Measurements from ENCODE around the gene MORN5. TPM values are rescaled to one million over a fixed set of nuclear protein-coding genes. Genes with fewer than 3 reads are reported as not detected.

MORN5 gene
- total RNA-seq, 1 experiment from 2014 or later = not detected

DNA sequence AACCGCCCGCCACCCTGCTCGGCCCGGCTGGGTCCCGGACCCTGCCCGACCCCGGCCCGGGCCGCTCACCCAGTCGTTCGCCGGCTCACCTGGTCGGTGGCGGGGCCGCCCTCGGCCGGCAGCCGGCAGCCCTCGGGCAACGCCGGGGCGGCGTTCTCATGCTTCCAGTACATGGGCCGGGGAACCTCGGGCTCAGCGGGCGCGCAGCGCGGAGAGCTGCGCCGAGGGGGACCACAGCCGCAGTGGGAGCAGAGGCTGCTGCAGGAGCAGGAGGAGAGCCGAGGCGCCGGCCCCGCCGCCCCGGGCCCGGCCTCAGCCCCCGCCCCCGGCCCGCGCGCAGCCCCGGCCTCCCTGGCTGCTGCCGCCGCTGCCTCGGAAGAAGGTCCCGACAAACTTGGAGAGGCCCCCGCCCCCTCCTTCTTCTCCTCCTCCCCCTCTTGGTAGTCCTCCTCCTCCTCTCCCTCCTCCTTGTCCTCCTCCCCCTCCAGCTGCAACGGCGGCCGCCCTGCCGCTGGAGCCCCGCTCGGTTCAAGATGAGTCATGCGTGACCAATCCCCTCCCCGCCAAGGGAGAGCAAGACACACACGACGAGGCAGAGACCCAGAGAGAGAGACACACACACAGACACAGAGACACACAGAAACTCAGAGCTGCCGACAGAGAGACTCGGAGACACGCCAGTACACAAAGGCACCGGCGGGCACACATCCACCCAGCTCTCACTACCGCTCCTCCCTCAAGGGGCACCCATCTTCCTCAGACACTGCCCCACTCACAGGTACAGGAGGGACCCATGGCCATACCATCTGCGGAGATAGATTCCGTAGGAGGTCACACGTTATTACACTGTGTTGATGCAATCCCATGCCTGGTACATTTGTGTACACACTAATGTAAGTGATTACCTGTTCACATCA, 69.1 kb downstream of the MORN5 start, which contains the start of gene LHX6:
TSS of gene LHX6 (minus strand) at position 390 of the 917 bp plus-strand sequence. CDS start at position 173, 217 bp downstream.
- DNase-seq (ENCODE audit: low read depth) = peak; percentile 66

DNA sequence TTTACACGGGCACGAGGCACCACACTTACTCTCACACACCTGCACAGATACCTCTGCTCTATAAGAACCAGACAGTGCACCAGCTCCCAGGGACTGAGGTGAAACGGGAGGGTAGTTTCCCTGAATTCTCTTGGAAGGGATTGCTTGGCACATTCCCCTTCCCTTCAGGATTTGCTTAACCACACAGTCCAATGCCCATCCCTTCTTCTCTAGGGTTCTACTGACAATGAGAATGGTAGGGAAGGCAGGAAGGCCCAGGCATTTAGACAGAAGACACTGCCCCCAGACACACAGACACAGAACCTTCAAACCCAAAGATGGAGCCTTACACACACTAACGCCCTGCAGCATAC, 69.8 kb downstream of the MORN5 start:
- DNase-seq (ENCODE audit: low read depth) = no peak

DNA sequence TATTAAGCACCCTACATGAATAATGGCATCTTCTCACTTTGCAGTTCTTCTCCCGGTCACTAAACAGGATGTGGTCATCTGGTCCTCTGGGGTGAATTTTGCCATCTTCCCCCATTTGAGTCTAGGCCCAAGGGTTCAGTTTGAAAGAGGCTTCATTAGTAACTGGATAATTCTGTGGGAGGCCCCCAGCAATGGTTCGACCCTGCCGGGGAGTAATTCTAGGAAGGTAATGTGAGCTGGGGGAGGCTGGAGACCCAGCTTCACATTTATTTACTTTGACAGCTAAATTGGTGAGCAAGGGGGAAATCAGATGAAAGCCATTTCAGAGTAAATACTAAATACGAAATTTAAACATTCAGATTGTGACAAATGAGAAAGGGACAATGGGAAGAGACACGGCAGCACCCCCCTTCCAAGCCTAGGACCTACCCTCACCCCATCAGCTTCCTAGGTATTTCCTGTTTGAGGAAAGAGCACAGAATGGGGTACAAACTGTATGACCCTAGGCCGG, 73.1 kb downstream of the MORN5 start:
- DNase-seq (ENCODE audit: low read depth) = no peak

DNA sequence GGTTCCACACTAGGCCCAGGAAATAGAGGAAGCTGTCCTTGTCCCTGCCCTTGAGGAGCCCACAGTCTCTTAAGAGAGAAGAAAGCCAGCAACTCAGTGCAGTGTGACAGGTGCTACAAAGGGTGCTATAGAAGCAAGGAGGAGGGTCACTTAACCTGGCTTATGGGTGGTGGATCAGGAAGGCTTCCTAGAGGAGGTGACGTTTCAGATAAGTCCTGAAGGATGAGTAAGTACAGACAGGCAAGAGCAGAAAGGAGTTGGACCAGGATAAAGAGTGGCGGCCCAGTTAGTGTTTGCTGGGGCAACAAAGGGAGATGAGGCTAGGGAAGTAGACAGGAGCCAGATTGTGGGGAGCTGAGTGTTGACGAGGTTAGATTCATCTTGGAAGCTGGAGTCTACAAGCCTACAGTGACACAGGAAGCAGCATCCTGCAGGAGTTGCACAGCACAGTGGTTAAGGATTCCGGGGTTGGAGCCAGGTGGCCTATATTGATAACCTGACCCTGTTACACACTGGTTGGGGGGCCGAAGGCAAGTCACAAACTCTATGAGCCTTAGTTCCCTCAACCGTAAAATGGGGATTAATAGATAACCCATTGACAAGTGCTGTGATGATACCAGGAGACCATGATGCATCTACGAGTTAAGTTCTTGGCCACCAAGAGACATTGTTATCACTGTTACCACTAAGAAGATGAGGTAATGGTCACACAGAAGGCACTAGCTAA, 74.5 kb downstream of the MORN5 start:
- DNase-seq (ENCODE audit: low read depth) = no peak

DNA sequence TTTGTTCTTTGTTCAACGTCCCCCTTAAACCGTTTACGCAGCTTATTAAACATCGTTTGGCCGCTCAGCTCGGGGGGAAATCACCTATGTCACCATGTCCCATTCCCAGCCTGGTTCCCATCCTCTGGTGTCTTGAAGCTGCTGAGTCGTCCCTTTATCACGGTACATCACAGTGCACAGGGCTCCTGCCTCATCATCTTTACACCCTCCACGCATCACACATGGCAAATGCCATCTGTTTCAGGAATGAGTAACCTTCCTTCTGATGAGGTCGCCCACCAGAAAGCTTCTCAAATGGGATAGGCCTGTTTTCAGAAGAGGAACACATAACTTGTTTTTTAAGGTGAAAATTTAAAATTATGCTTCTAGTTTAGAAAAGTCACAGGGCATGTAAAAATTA, 77.0 kb downstream of the MORN5 start:
- DNase-seq (ENCODE audit: low read depth) = no peak

DNA sequence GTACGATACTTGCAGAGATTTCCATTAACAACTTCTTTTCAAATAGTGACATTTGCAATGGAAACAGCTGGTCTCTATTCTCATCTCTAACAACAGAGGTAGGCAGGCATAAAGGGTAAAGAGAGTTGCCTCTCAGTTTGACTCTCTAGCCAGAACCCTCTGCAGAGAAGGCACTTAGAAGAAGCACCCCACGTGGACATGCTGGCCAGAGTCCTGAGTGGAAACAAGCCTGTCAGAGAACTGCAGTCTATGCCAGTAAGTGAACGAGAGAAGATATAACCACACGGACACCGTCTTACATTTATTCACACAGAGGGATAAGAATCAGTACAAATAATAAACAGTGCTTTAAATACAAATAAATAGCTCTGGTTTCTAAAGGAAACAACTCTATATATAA, 80.0 kb downstream of the MORN5 start:
- no peak for DNase-seq (ENCODE audit: low read depth)

DNA sequence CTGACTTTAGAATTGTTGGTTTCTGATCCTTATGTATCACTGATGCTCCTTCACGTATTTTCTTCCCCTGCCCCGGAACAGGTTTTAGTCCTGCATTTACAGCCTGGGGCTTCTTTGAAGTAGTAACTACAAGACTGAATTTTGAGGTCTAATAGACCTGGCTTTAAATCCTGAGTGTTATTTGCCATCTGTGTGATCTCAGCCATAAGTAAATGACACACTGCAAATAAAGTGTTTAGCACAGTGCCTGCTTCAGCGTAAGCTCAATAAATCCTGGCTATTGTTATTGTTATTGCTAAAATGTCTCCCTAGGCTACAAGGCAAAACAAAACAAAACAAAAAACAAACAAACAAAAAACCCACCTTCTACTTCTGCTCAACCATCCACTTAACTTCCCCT, 84.6 kb downstream of the MORN5 start:
- DNase-seq (ENCODE audit: low read depth) = no peak

DNA sequence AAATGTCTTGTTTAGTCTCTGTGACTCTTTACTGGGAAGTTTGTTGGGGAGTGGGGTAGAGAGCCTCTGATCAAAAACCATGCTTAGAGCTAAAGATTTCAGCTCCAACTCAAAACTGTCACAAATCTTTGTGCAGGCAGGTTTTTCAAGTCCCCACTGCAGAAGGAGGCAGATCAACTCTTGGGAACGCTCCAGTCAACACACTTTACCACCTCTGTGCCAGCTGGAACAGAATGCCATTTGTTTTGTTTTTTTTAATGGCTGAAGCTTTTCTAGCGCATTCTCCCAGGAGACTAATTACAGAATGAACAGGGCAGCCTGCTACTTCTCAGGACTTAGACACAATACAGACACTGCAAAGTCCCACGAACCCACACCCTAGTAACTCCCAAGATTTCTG, 87.0 kb downstream of the MORN5 start:
- no peak for DNase-seq (ENCODE audit: low read depth)

DNA sequence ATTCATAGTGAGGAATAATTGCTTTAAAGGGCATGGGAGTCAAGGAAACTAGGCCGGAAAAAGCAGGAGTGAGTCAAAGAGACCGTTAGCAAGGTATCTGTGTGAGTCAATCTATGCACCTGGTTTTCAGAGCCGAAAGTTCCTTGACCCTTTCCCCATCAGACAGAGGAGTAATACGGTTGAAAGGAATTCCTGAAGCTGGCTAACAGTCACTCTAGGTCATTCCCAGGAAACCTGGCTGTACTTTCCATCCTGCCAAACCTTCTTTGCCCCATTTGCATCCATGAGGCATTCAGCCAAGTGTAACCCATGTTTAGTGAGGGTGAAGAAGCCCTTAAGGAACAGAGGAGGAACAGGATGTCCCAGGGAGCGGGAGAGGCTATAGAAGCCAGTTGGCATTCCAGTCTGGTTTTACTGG, 88.7 kb downstream of the MORN5 start:
- DNase-seq (ENCODE audit: low read depth) = no peak

Other genes with a start within 250 kb of the MORN5 start
- gene TTLL11, start 66.6 kb upstream of the MORN5 start, total RNA-seq (2014; rRNA removed; shearing (Covaris generic)) = 3.5 and 5.6 TPM in 2 replicates
- gene NDUFA8, start 129 bp upstream of the MORN5 start, total RNA-seq (2014; rRNA removed; shearing (Covaris generic)) = 56.7 and 74.4 TPM in 2 replicates
- 0.69 and 1.5 TPM in 2 replicates for gene LHX6, start 69.0 kb downstream of the MORN5 start, total RNA-seq (2014; rRNA removed; shearing (Covaris generic))
- gene RBM18, start 104.9 kb downstream of the MORN5 start, total RNA-seq (2014; rRNA removed; shearing (Covaris generic)) = 21.8 and 22.3 TPM in 2 replicates
- gene MRRF, start 105.0 kb downstream of the MORN5 start, total RNA-seq (2014; rRNA removed; shearing (Covaris generic)) = 50.6 and 61.0 TPM in 2 replicates
- 0.51 TPM in 1 of 2 replicates, not detected in the other for gene PTGS1, start 211.1 kb downstream of the MORN5 start, total RNA-seq (2014; rRNA removed; shearing (Covaris generic))

Data from Daoy (cell line).